GM18519 (cell line): ENCODE measurements around the gene GLG1.
"Not testable (repeated sequence)": the region's sequence is repeated elsewhere in the genome, so short reads cannot be mapped to it uniquely, and the experiment has no call there.

ENCODE experiments used
- ATAC-seq: cut with Tn5 transposase; IDR thresholded peaks from one replicate; pipeline ENCODE4 v1.9.1; 2021; ENCODE audit warnings: mild to moderate bottlenecking, moderate library complexity; ENCODE audit not compliant: unreplicated experiment, low FRiP score

Gene GLG1

GRCh38 chr16:74546112-74546511 is 60.8 kb downstream of the GLG1 start:
- ATAC-seq: not testable (repeated sequence)

- ATAC-seq: not testable (repeated sequence)
Observed at GRCh38 chr16:74542911-74543578, 63.9 kb downstream of the GLG1 start.

DNA sequence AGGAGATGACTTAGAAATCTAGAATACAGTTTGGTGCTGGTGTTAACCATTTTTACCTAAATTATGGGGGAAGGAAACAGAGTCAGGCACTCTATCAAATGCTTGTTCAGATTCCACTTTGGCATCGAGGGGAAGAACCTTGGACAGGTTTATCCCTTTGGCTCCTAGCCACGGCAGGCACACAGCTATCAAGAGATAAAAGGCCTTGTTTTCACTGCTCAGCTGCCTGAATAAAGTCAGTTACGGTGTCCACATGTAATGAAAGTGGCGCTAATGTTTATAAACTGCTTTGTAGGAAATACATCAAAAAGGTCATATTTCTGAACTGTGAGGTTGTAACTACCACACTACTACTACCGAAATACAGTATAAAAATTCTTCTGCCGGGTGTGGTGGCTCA is 66.3 kb downstream of the GLG1 start:
- ATAC-seq: not testable (repeated sequence)

DNA sequence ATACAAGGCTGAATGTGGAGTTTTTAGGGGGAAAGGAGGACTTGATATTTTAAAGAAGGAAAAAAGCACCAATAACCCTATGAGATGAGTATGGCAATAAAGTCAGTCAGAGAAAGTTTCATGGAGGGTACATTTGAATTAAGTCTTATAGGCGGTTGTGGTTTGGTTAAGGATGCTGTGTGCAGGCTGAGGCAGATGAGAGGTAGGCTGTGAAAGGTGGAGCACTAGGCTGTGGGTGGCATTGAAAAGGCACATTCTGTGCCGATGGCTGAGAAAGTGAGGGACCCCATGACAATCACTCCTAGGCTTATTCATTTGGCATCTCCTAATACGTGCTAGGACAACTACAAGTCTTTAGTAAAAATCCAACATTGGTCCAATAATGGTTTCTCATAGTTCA is 68.1 kb downstream of the GLG1 start:
- not testable (repeated sequence) for ATAC-seq

- not testable (repeated sequence) for ATAC-seq
Observed at GRCh38 chr16:74537746-74538145, 69.2 kb downstream of the GLG1 start.

- not testable (repeated sequence) for ATAC-seq
Observed at GRCh38 chr16:74534650-74535049, 72.3 kb downstream of the GLG1 start.

GRCh38 chr16:74524926-74525325 is 82.0 kb downstream of the GLG1 start:
- no peak for ATAC-seq

DNA sequence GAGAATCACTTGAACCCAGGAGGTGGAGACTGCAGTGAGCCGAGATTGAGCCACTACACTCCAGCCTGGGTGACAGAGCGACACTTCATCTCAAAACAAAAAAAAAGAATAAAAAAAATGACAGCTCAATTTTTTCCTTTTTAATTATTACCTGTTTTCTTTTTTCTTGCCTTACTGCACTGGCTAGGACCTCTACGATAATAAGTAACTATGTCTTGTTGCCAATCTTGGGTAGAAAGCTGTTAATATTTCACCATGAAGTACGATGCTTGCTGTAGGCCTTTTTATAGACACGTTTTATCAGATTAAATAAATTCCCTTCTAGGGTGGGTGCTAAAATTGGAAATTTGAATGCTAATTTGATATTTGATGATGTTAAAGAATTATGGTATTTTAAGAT is 82.8 kb downstream of the GLG1 start:
- ATAC-seq: no peak

DNA sequence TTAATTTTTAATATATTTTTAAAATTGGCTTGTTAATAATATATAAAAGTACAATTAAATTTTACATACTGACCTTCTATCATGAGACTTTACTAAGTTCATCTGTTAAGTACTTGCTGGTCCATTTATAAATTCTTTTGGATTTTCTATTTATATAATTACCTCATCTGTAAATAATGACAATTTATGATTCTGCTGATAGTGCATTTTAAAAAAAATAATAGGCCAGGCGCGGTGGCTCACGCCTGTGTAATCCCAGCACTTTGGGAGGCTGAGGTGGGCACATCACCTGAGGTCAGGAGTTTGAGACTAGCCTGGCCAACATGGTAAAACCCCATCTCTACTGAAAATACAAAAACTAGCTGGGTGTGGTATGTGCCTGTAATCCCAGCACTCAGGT is 83.2 kb downstream of the GLG1 start:
- ATAC-seq: not testable (repeated sequence)

DNA sequence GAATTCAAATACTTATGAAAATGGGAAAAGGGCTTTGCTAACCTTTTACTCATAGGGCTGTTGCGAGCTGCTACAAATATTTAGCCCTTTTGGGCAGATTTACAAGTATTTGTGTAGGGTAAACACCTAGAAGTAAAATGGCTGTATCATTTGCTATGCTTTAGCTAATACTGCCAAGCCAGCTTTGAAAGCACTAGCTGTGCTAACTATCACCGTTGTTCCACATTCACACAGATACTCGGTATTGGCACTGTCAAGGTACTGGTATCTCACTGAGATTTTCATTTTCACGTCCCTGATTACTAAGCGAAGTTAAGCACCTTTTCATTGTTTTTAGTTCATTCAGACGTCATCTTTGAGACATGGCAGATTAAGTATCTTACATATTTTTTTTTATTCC is 84.8 kb downstream of the GLG1 start:
- ATAC-seq: no peak

DNA sequence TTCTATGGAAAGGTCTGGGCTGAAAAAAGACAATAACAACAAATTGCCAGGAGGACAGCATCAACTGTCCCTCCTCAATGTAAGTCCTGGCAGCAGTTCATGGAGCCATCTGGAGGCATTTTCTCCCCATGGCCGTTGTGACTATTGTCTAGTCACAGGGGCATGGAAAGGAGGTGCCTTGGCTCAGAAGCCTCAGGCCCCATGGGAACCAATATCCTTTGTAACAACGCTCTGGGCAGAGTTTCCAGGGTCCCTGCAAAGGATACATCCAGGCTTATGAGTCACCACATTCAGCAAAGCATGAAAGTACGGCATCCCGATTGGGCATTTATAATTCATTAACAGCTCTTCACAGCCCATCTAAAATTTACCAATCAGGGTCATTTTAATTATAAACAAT is 85.2 kb downstream of the GLG1 start:
- no peak for ATAC-seq

GRCh38 chr16:74518934-74519333 is 88.0 kb downstream of the GLG1 start:
- not testable (repeated sequence) for ATAC-seq

GRCh38 chr16:74511961-74512360 is 95.0 kb downstream of the GLG1 start:
- no peak for ATAC-seq

DNA sequence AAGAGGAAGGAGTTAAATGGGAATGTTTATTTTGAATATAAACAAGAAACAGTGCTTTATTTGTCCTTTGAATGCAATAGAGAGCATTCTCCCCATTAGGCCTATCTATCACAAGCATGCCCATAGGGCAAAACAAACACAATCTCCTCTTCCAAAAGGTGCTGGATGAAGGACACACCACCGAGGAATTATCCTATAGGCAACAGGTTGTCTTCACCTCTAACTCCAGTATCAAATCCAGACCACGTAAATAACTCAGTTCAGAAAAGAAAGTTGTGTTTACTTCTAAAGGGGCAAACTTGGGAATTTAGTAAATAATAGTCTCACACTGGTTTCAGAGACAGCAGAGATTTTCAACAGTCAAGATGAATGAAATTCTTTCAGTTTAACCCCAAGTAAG is 101.9 kb downstream of the GLG1 start:
- no peak for ATAC-seq

DNA sequence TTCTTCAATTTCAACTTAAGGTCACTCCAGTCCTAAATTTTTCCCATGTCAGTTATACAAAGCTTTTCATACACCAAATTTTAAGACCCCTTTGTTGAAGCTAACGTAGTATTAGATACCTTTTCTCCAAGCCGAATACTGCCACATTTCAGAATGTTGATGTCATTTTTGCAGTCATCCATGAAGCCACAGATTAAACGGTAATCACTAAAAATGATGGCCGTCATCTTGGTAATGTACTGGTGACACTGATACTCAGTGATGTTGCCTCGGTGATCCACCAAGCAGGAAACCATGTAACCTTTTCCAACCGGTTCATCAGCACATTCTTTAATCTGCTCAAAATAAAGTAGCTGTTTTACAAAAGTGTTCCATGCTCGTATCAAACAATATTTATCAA is 103.5 kb downstream of the GLG1 start:
- no peak for ATAC-seq

- ATAC-seq: no peak
Observed at GRCh38 chr16:74501484-74502478, 105.1 kb downstream of the GLG1 start.

- ATAC-seq: no peak
Observed at GRCh38 chr16:74500907-74501306, 106.0 kb downstream of the GLG1 start.

DNA sequence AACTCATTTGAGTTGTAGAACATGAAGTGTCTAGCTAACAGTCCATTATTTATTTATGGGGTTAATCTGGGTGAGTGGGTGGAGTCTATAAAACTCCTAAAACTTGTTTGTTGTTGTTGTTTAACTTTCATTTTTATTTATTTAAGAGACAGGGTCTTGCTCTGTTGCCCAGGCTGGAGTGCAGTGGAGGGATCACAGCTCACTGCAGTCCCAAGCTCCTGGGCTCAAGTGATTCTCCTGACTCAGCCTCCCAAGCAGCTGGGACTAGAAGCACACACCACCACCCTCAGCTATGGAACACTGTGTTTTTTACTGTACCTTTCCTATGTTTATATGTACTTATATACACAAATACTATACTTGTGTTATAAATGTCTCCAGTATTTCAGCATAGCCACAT is 107.8 kb downstream of the GLG1 start:
- no peak for ATAC-seq

- no peak for ATAC-seq
Observed at GRCh38 chr16:74497761-74498160, 109.2 kb downstream of the GLG1 start.

- ATAC-seq: no peak
Observed at GRCh38 chr16:74496054-74496453, 110.9 kb downstream of the GLG1 start.

- ATAC-seq: no peak
Observed at GRCh38 chr16:74492976-74493375, 113.9 kb downstream of the GLG1 start.
